Nucleus accumbens (tissue), 56 donors: ENCODE measurements around the gene DYNLT5.
"Not testable (repeated sequence)": the region's sequence is repeated elsewhere in the genome, so short reads cannot be mapped to it uniquely, and the experiment has no call there.

Experiments
- DNase-seq, 56 donors: peaks; one replicate each; lab custom pipeline; 2025; lab: John Stamatoyannopoulos, UW

DYNLT5 gene

GRCh38 chr1:66752000-66752592 lies at the start of gene DYNLT5:
Gene DYNLT5 (plus strand): TSS chr1:66752459. CDS start chr1:66754659, 2,200 bp downstream.
- peak in 42 of 56 donors; percentile 5 to 82 (median 28) for DNase-seq

GRCh38 chr1:66704177-66704875 lies 47.9 kb upstream of the DYNLT5 start:
- no peak for DNase-seq

GRCh38 chr1:66705110-66705509 lies 47.1 kb upstream of the DYNLT5 start:
- DNase-seq = no peak

- DNase-seq = peak in 1 of 56 donors; percentile 2
Measured at GRCh38 chr1:66711420-66711819, 40.8 kb upstream of the DYNLT5 start.

GRCh38 chr1:66712839-66713238 lies 39.4 kb upstream of the DYNLT5 start:
- no peak for DNase-seq

- DNase-seq = peak in 2 of 56 donors; percentile 1 to 11
Measured at GRCh38 chr1:66723985-66724384, 28.3 kb upstream of the DYNLT5 start.

GRCh38 chr1:66725885-66726665 lies 26.2 kb upstream of the DYNLT5 start:
- DNase-seq = peak in 46 of 56 donors; percentile 1 to 61 (median 32)

- no peak for DNase-seq
Measured at GRCh38 chr1:66728021-66728420, 24.2 kb upstream of the DYNLT5 start.

GRCh38 chr1:66728716-66729115 lies 23.5 kb upstream of the DYNLT5 start:
- not testable (repeated sequence) for DNase-seq

- no peak for DNase-seq
Measured at GRCh38 chr1:66729119-66729518, 23.1 kb upstream of the DYNLT5 start.

GRCh38 chr1:66729523-66729922 lies 22.7 kb upstream of the DYNLT5 start:
- no peak for DNase-seq

GRCh38 chr1:66730462-66730861 lies 21.8 kb upstream of the DYNLT5 start:
- no peak for DNase-seq

- DNase-seq = no peak
Measured at GRCh38 chr1:66731170-66731865, 20.9 kb upstream of the DYNLT5 start.

- DNase-seq = no peak
Measured at GRCh38 chr1:66732407-66733166, 19.7 kb upstream of the DYNLT5 start.

GRCh38 chr1:66733348-66734017 lies 18.8 kb upstream of the DYNLT5 start:
- no peak for DNase-seq

GRCh38 chr1:66734531-66734930 lies 17.7 kb upstream of the DYNLT5 start:
- DNase-seq = not testable (repeated sequence)

GRCh38 chr1:66737836-66738235 lies 14.4 kb upstream of the DYNLT5 start:
- no peak for DNase-seq

GRCh38 chr1:66739401-66740157 lies 12.7 kb upstream of the DYNLT5 start:
- no peak for DNase-seq

- DNase-seq = no peak
Measured at GRCh38 chr1:66745451-66745850, 6.8 kb upstream of the DYNLT5 start.
